DND-41 (cell line): Measurements from ENCODE around the gene PUM2.

Experiments
- ATAC-seq: fragments of 200-7000 bp; cut with Tn5 transposase; 3 replicates; pipeline ENCODE4 v1.9.1; 2021; ENCODE audit warnings: low read depth; ENCODE audit not compliant: insufficient read depth
- DNase-seq: peaks from one replicate; pipeline ENCODE4 v3.0.0-alpha.2; 2020
- H2AFZ ChIP-seq: 2 replicates; pipeline ENCODE4 v1.6.0; 2012; ENCODE audit warnings: low read depth, low read length
- H3K27ac ChIP-seq: 2 replicates; pipeline ENCODE4 v1.5.1; 2012; ENCODE audit warnings: low read length, inconsistent platforms
- H3K27me3 ChIP-seq: fragments of 200-600 bp; sonication (generic); 2 replicates; pipeline ENCODE4 v1.6.0; 2012; ENCODE audit warnings: low read length, mild to moderate bottlenecking, inconsistent platforms; ENCODE audit not compliant: insufficient read depth, poor library complexity
- H3K36me3 ChIP-seq: 2 replicates; pipeline ENCODE4 v1.5.1; 2012; ENCODE audit warnings: low read length, inconsistent platforms; ENCODE audit not compliant: insufficient read depth
- H3K4me1 ChIP-seq: 2 replicates; pipeline ENCODE4 v1.5.1; 2012; ENCODE audit warnings: mild to moderate bottlenecking, low read length; ENCODE audit not compliant: insufficient read depth
- H3K4me2 ChIP-seq: 2 replicates; pipeline ENCODE4 v1.6.0; 2012; ENCODE audit warnings: mild to moderate bottlenecking, moderate library complexity, low read length, inconsistent platforms; ENCODE audit not compliant: insufficient read depth
- H3K4me3 ChIP-seq, 2 experiments: fragments of 200-600 bp in 1 of 2; shearing (Covaris generic) in 1 of 2; 2 replicates each; pipeline ENCODE4 v1.5.1; 2012 to 2016; ENCODE audit warnings: inconsistent platforms in 2 of 2, low read length in 2 of 2, mild to moderate bottlenecking in 2 of 2, low read depth in 1 of 2, moderate library complexity in 1 of 2
- H3K79me2 ChIP-seq: 2 replicates; pipeline ENCODE4 v1.6.0; 2012; ENCODE audit warnings: low read length, inconsistent platforms; ENCODE audit not compliant: insufficient read depth
- H3K9ac ChIP-seq: 2 replicates; pipeline ENCODE4 v1.6.0; 2012; ENCODE audit warnings: low read depth, mild to moderate bottlenecking, inconsistent platforms, low read length, moderate library complexity
- H3K9me3 ChIP-seq: 2 replicates; pipeline ENCODE4 v1.5.1; 2012; ENCODE audit warnings: low read length, moderate library complexity, mild to moderate bottlenecking, inconsistent platforms; ENCODE audit not compliant: insufficient read depth, severe bottlenecking
- H4K20me1 ChIP-seq: 2 replicates; pipeline ENCODE4 v1.6.0; 2012; ENCODE audit warnings: low read length; ENCODE audit not compliant: insufficient read depth
- EZH2 ChIP-seq: IDR thresholded peaks from 3 replicates; pipeline ENCODE4 v1.6.1; 2012; ENCODE audit warnings: borderline replicate concordance, low read depth, mild to moderate bottlenecking, moderate library complexity, low read length, inconsistent platforms; ENCODE audit not compliant: severe bottlenecking
- TF ChIP-seq, protein P1 (sequence below): IDR thresholded peaks from 2 replicates; pipeline ENCODE4 v1.5.1; 2012; ENCODE audit warnings: borderline replicate concordance, low read length, moderate library complexity, mild to moderate bottlenecking; ENCODE audit not compliant: poor library complexity, severe bottlenecking; ENCODE audit errors: extremely low read depth

Gene PUM2

DNA sequence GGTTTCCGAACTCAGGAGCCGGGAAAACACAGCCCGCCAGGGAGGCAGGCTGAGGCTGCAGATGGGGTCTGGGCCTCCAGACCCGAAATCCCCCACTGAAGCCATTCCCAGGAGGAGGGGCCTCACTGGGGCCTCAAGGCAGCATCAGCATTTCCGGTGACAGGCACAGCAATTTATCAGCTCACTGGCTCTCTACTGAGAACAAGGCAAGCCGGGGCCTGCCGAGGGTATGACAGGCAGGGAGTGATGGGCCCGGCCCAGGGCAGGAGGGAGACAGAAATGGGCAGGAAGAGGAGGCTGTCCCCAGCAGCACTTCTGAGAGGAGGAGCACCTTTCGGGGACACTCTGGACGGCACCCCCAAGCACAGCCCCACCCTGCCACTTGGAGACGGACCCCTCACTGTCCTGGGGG, 138.2 kb downstream of the PUM2 start:
- H3K4me2 ChIP-seq, result no peak overlapping the region
- ATAC-seq, result 0 out of 3 replicates have a peak, but pooled peaks have one; percentile 31

DNA sequence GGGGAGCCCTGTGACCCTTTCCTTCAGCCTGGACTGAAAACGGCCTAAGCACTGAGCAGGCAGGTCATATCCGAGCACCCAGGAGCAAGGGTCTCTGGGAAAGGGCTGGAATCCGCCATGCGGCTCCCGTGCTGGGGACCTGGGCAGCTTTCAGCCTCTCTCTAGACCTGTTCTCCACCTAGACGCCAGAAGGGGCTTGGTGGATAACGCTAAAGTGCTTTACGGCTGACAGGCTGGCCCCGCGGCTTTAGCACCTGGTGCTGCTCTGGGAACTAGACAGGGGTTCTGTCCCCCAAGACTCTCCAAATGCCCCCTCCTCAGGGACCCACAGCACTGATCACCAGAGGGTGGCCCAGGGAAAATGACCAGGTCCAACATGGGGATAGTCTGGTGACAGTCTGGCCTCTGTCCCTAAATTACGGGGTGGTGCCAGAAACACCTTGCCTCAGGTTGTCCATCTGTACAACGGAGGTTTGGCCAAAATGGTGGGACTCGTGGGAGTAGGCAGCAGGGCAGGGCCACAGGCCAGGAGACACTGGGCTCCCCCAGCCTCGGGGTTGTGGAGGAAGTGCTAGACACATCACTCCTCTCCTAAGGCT, 138.7 kb downstream of the PUM2 start:
- DNase-seq, result no peak
- no peak overlapping the region for H3K4me2 ChIP-seq
- 0 out of 2 replicates have a peak, but pooled peaks cover 6% of the 10 kb centered on the region for H4K20me1 ChIP-seq
- no peak overlapping the region for H3K27ac ChIP-seq
- no peaks in the 10 kb centered on the region for H3K36me3 ChIP-seq
- no peak overlapping the region for H2AFZ ChIP-seq
- no peak for TF ChIP-seq EZH2
- TF ChIP-seq, protein P1, sequence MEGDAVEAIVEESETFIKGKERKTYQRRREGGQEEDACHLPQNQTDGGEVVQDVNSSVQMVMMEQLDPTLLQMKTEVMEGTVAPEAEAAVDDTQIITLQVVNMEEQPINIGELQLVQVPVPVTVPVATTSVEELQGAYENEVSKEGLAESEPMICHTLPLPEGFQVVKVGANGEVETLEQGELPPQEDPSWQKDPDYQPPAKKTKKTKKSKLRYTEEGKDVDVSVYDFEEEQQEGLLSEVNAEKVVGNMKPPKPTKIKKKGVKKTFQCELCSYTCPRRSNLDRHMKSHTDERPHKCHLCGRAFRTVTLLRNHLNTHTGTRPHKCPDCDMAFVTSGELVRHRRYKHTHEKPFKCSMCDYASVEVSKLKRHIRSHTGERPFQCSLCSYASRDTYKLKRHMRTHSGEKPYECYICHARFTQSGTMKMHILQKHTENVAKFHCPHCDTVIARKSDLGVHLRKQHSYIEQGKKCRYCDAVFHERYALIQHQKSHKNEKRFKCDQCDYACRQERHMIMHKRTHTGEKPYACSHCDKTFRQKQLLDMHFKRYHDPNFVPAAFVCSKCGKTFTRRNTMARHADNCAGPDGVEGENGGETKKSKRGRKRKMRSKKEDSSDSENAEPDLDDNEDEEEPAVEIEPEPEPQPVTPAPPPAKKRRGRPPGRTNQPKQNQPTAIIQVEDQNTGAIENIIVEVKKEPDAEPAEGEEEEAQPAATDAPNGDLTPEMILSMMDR, result no peak
- no peaks in the 10 kb centered on the region for H3K4me1 ChIP-seq
- no peak for ATAC-seq
- H3K9ac ChIP-seq, result no peak overlapping the region
- no peak overlapping the region for H3K4me3 ChIP-seq
- H3K27me3 ChIP-seq, result peaks cover 18% of the 10 kb centered on the region
- H3K9me3 ChIP-seq, result no peaks in the 10 kb centered on the region
- H3K79me2 ChIP-seq, result no peaks in the 10 kb centered on the region

More for the DNA sequence above, 138.2 kb downstream of the PUM2 start:
- Histone ChIP-seq H3K9ac (no peak overlapping the region), H3K9me3 (no peaks in the 10 kb centered on the region), H2AFZ (no peak overlapping the region), H4K20me1 (0 out of 2 replicates have a peak, but pooled peaks cover 6% of the 10 kb centered on the region), H3K79me2 (no peaks in the 10 kb centered on the region), H3K4me3 (no peak overlapping the region), H3K27me3 (peaks cover 18% of the 10 kb centered on the region), H3K36me3 (no peaks in the 10 kb centered on the region), H3K4me1 (no peaks in the 10 kb centered on the region), H3K27ac (no peak overlapping the region)
- DNase-seq, result no peak
- TF ChIP-seq, protein P1, result no peak
- TF ChIP-seq EZH2, result no peak

- TF ChIP-seq, protein P1, result no peak
- TF ChIP-seq EZH2, result no peak
- H3K79me2 ChIP-seq, result no peaks in the 10 kb centered on the region
- no peaks in the 10 kb centered on the region for H3K9me3 ChIP-seq
- H3K27me3 ChIP-seq, result peaks cover 18% of the 10 kb centered on the region
- 0 out of 2 replicates have a peak, but pooled peaks cover 6% of the 10 kb centered on the region for H4K20me1 ChIP-seq
- no peak overlapping the region for H3K4me3 ChIP-seq
- H3K4me2 ChIP-seq, result no peak overlapping the region
- no peak overlapping the region for H3K27ac ChIP-seq
- H2AFZ ChIP-seq, result no peak overlapping the region
- no peak for ATAC-seq
- DNase-seq, result no peak
- no peaks in the 10 kb centered on the region for H3K4me1 ChIP-seq
- no peak overlapping the region for H3K9ac ChIP-seq
- H3K36me3 ChIP-seq, result no peaks in the 10 kb centered on the region
Observed at GRCh38 chr2:20211420-20211819, 139.2 kb downstream of the PUM2 start.

DNA sequence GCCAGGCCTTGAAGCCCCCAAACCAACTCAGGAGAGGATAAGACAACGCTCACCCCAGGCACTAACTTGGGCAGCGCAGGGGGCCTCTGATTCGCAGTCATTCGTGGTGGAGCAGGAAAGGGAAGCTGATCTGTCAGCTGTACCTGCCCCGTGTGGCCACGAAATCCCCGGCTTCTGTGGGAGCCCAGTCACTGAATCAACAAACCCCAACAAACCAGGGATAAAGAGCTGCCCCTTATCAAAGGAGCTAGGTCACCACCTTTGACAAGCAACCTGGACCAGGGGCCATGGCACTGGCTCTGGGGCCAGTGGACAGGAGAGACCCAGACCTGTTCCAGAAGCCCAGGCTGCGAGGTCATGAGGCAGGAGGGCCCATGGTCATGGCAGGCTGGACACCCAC, 140.2 kb downstream of the PUM2 start:
- no peak overlapping the region for H3K27ac ChIP-seq
- TF ChIP-seq, protein P1, result no peak
- no peak for TF ChIP-seq EZH2

More for the DNA sequence above, 140.2 kb downstream of the PUM2 start:
- DNase-seq, result no peak
- no peak overlapping the region for H2AFZ ChIP-seq
- no peak overlapping the region for H3K4me3 ChIP-seq
- no peaks in the 10 kb centered on the region for H3K9me3 ChIP-seq
- no peaks in the 10 kb centered on the region for H3K79me2 ChIP-seq
- no peak overlapping the region for H3K4me2 ChIP-seq
- no peaks in the 10 kb centered on the region for H3K36me3 ChIP-seq
- no peak overlapping the region for H3K9ac ChIP-seq
- peaks cover 18% of the 10 kb centered on the region for H3K27me3 ChIP-seq
- no peak for ATAC-seq
- 0 out of 2 replicates have a peak, but pooled peaks cover 6% of the 10 kb centered on the region for H4K20me1 ChIP-seq
- H3K4me1 ChIP-seq, result no peaks in the 10 kb centered on the region
